Fibroblast of lung (primary cell): ENCODE measurements around the gene P4HTM. TPM values are rescaled to one million over a fixed set of nuclear protein-coding genes. Genes with fewer than 3 reads are reported as not detected.

Source experiments
- DNase-seq, 2 donors: peaks; one replicate each; pipeline versions ENCODE4 v3.0.0 to v3.0.0-alpha.2; 2010; ENCODE audit warnings: low read depth in 2 of 2
- H2AFZ ChIP-seq: 2 replicates; pipeline ENCODE4 v1.5.1; 2012; ENCODE audit warnings: low read length, control low read depth, inconsistent platforms
- H3K27ac ChIP-seq: 2 replicates; pipeline ENCODE4 v1.5.1; 2011; ENCODE audit warnings: low read length, control low read depth; ENCODE audit not compliant: insufficient read depth
- H3K27me3 ChIP-seq: 2 replicates; pipeline ENCODE4 v1.5.1; 2011; ENCODE audit warnings: mild to moderate bottlenecking, low read length; ENCODE audit not compliant: control insufficient read depth, insufficient read depth
- H3K36me3 ChIP-seq: 2 replicates; pipeline ENCODE4 v1.5.1; 2011; ENCODE audit warnings: low read length; ENCODE audit not compliant: control insufficient read depth, insufficient read depth
- H3K4me1 ChIP-seq: 2 replicates; pipeline ENCODE4 v1.5.1; 2011; ENCODE audit warnings: low read length; ENCODE audit not compliant: control insufficient read depth, insufficient read depth; ENCODE audit errors: extremely low read depth
- H3K4me2 ChIP-seq: 2 replicates; pipeline ENCODE4 v1.5.1; 2011; ENCODE audit warnings: low read length, control low read depth; ENCODE audit not compliant: insufficient read depth; ENCODE audit errors: extremely low read depth
- H3K4me3 ChIP-seq, 4 experiments: fragments of 200-600 bp in 1 of 4; sonication (generic) in 1 of 4; replicated peaks in 1 of 4; 2 replicates each; pipeline ENCODE4 v1.5.1; 2011 to 2016; ENCODE audit warnings: low read length in 4 of 4, low read depth in 3 of 4, mild to moderate bottlenecking in 3 of 4, control low read depth in 2 of 4, inconsistent platforms in 1 of 4, mixed read lengths in 1 of 4; ENCODE audit not compliant: insufficient read depth in 1 of 4; ENCODE audit errors: control extremely low read depth in 1 of 4
- H3K79me2 ChIP-seq: 2 replicates; pipeline ENCODE4 v1.5.1; 2012; ENCODE audit warnings: mild to moderate bottlenecking, low read length, inconsistent platforms; ENCODE audit not compliant: control insufficient read depth, insufficient read depth
- H3K9ac ChIP-seq: 2 replicates; pipeline ENCODE4 v1.5.1; 2011; ENCODE audit warnings: mild to moderate bottlenecking, low read length, control low read depth; ENCODE audit not compliant: insufficient read depth
- H3K9me3 ChIP-seq: 2 replicates; pipeline ENCODE4 v1.5.1; 2012; ENCODE audit warnings: low read depth, low read length; ENCODE audit not compliant: control insufficient read depth, insufficient read depth
- H4K20me1 ChIP-seq: 2 replicates; pipeline ENCODE4 v1.5.1; 2011; ENCODE audit warnings: low read length; ENCODE audit not compliant: control insufficient read depth, insufficient read depth; ENCODE audit errors: extremely low read depth
- CTCF ChIP-seq, 2 donors: IDR thresholded peaks in 1 of 2; conservative IDR thresholded peaks in 1 of 2; 1 replicate in 1 of 2; 2 replicates in 1 of 2; pipeline ENCODE4 v1.5.1; 2011 to 2012; ENCODE audit warnings: low read length in 2 of 2, control low read depth in 1 of 2, inconsistent platforms in 1 of 2, low read depth in 1 of 2, mild to moderate bottlenecking in 1 of 2
- EZH2 ChIP-seq: IDR thresholded peaks from 2 replicates; pipeline ENCODE4 v1.5.1; 2012; ENCODE audit warnings: low read length, control low read depth, mild to moderate bottlenecking; ENCODE audit errors: missing control alignments
- polyA plus RNA-seq, 2 donors: library from polyadenylated mRNA; depleted of rRNA in 1 of 2; stranded (reverse) in 1 of 2; unstranded in 1 of 2; fragments of >200 nt; gene quantifications; 2 replicates each; pipeline ENCODE4 v1.2.1, GENCODE V29; 2011 to 2012; ENCODE audit warnings: missing spikeins in 1 of 2
- total RNA-seq: library from RNA; depleted of rRNA; stranded (reverse); fragments of >200 nt; gene quantifications from 2 replicates; pipeline ENCODE4 v1.2.1, GENCODE V29; 2014

Gene P4HTM
- total and polyA plus RNA-seq, 2 donors (not counting 1 experiment from before 2014, with no cell fraction given) = 16.2 to 46.7 TPM

- no peak overlapping the region for H3K9ac ChIP-seq
- no peak overlapping the region for H3K4me2 ChIP-seq
- no peaks in the 10 kb centered on the region for H3K27me3 ChIP-seq
- H2AFZ ChIP-seq = no peak overlapping the region
- no peak for DNase-seq
- H3K27ac ChIP-seq = no peak overlapping the region
- H3K4me1 ChIP-seq = peaks cover 4% of the 10 kb centered on the region
- H3K9me3 ChIP-seq = no peaks in the 10 kb centered on the region
- no peak overlapping the region for H3K4me3 ChIP-seq
- H3K79me2 ChIP-seq = peaks cover 43% of the 10 kb centered on the region
- TF ChIP-seq EZH2 = no peak
- TF ChIP-seq CTCF (conservative IDR thresholded peaks at IDR 0.05 in 1 of 2, IDR thresholded peaks at IDR 0.05 in 1 of 2; ENCODE audit: low read depth in 1 of 2, low read length in 2 of 2) = no peak
- no peaks in the 10 kb centered on the region for H4K20me1 ChIP-seq
- peaks cover 20% of the 10 kb centered on the region for H3K36me3 ChIP-seq
Observed at GRCh38 chr3:49009396-49009795, 19.4 kb downstream of the P4HTM start.

DNA sequence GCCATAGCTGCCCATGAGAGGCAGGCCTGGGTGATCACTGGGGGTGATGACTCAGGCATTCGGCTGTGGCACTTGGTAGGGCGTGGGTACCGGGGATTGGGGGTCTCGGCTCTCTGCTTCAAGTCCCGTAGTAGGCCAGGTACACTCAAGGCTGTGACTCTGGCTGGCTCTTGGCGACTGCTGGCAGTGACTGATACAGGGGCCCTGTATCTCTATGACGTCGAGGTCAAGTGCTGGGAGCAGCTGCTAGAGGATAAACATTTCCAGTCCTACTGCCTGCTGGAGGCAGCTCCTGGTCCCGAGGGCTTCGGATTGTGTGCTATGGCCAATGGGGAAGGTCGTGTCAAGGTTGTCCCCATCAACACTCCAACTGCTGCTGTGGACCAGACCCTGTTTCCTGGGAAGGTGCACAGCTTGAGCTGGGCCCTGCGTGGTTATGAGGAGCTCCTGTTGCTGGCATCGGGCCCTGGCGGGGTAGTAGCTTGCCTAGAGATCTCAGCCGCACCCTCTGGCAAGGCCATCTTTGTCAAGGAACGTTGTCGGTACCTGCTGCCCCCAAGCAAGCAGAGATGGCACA, 22.5 kb downstream of the P4HTM start:
- Histone ChIP-seq H4K20me1 (no peaks in the 10 kb centered on the region), H3K4me3 (no peak overlapping the region), H3K9me3 (no peaks in the 10 kb centered on the region), H3K4me2 (no peak overlapping the region), H3K4me1 (peaks cover 6% of the 10 kb centered on the region), H2AFZ (no peak overlapping the region), H3K27me3 (no peaks in the 10 kb centered on the region), H3K79me2 (peaks cover 42% of the 10 kb centered on the region), H3K36me3 (peaks cover 37% of the 10 kb centered on the region), H3K27ac (no peak overlapping the region), H3K9ac (no peak overlapping the region)
- DNase-seq = no peak
- TF ChIP-seq EZH2 (no peak), CTCF (conservative IDR thresholded peaks at IDR 0.05 in 1 of 2, IDR thresholded peaks at IDR 0.05 in 1 of 2; ENCODE audit: low read depth in 1 of 2, low read length in 2 of 2) (no peak)

DNA sequence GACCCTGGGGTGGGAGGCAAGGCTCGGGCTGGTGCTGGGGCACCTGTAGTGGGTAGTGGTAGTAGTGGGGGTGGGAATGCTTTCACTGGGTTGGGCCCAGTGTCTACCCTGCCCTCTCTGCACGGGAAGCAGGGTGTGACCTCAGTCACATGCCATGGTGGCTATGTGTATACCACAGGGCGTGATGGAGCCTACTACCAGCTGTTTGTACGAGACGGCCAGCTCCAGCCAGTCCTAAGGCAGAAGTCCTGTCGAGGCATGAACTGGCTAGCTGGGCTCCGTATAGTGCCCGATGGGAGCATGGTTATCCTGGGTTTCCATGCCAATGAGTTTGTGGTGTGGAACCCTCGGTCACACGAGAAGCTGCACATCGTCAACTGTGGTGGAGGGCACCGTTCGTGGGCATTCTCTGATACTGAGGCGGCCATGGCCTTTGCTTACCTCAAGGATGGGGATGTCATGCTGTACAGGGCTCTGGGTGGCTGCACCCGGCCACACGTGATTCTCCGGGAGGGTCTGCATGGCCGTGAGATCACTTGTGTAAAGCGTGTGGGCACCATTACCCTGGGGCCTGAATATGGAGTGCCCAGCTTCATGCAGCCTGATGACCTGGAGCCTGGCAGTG, 23.2 kb downstream of the P4HTM start:
- Histone ChIP-seq H3K9me3 (no peaks in the 10 kb centered on the region), H3K79me2 (peaks cover 40% of the 10 kb centered on the region)

More for the DNA sequence above, 23.2 kb downstream of the P4HTM start:
- no peak overlapping the region for H3K4me2 ChIP-seq
- H2AFZ ChIP-seq = no peak overlapping the region
- H3K4me3 ChIP-seq = no peak overlapping the region
- H3K36me3 ChIP-seq = peaks cover 37% of the 10 kb centered on the region
- no peaks in the 10 kb centered on the region for H4K20me1 ChIP-seq
- TF ChIP-seq CTCF (conservative IDR thresholded peaks at IDR 0.05 in 1 of 2, IDR thresholded peaks at IDR 0.05 in 1 of 2; ENCODE audit: low read depth in 1 of 2, low read length in 2 of 2) = no peak
- TF ChIP-seq EZH2 = no peak
- no peak for DNase-seq
- H3K27me3 ChIP-seq = no peaks in the 10 kb centered on the region
- H3K27ac ChIP-seq = no peak overlapping the region
- no peak overlapping the region for H3K9ac ChIP-seq
- peaks cover 6% of the 10 kb centered on the region for H3K4me1 ChIP-seq
